Ishikawa (cell line): ENCODE measurements around the gene FNDC11.

ENCODE experiments used
- CEBPB ChIP-seq: IDR thresholded peaks from 2 replicates; pipeline ENCODE4 v1.6.1; 2012
- EGR1 ChIP-seq: IDR thresholded peaks from 2 replicates; pipeline ENCODE4 v1.6.1; 2012
- FOXM1 ChIP-seq: IDR thresholded peaks from 2 replicates; pipeline ENCODE4 v1.6.1; 2012; ENCODE audit warnings: low read depth, borderline replicate concordance
- MAX ChIP-seq: IDR thresholded peaks from 2 replicates; pipeline ENCODE4 v1.6.1; 2012
- RAD21 ChIP-seq: IDR thresholded peaks from 2 replicates; pipeline ENCODE4 v1.6.1; 2012; ENCODE audit warnings: low read depth
- REST ChIP-seq: IDR thresholded peaks from 2 replicates; pipeline ENCODE4 v1.6.1; 2012; ENCODE audit warnings: low read depth, mild to moderate bottlenecking
- TAF1 ChIP-seq: IDR thresholded peaks from 2 replicates; pipeline ENCODE4 v1.6.1; 2012; ENCODE audit warnings: low read depth, mild to moderate bottlenecking
- TCF12 ChIP-seq: IDR thresholded peaks from 2 replicates; pipeline ENCODE4 v1.6.1; 2012; ENCODE audit warnings: low read depth
- TEAD4 ChIP-seq: IDR thresholded peaks from 2 replicates; pipeline ENCODE4 v1.6.1; 2012
- YY1 ChIP-seq: IDR thresholded peaks from 2 replicates; pipeline ENCODE4 v1.6.1; 2012; ENCODE audit warnings: low read depth
- TF ChIP-seq, protein P1 (sequence below): IDR thresholded peaks from 2 replicates; pipeline ENCODE4 v1.6.1; 2012

- TF ChIP-seq RAD21: no peak
- no peak for TF ChIP-seq CEBPB
- TF ChIP-seq EGR1: no peak
- TF ChIP-seq, protein P1, sequence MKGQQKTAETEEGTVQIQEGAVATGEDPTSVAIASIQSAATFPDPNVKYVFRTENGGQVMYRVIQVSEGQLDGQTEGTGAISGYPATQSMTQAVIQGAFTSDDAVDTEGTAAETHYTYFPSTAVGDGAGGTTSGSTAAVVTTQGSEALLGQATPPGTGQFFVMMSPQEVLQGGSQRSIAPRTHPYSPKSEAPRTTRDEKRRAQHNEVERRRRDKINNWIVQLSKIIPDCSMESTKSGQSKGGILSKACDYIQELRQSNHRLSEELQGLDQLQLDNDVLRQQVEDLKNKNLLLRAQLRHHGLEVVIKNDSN: no peak
- no peak for TF ChIP-seq MAX
- TF ChIP-seq TEAD4: no peak
- TF ChIP-seq YY1: no peak
- TF ChIP-seq FOXM1: no peak
- no peak for TF ChIP-seq TAF1
- no peak for TF ChIP-seq REST
- no peak for TF ChIP-seq TCF12
Measured at GRCh38 chr20:63587776-63588591, 34.0 kb downstream of the FNDC11 start.
